ENCODE data around the gene CAND2.

The CAND2 gene

DNA sequence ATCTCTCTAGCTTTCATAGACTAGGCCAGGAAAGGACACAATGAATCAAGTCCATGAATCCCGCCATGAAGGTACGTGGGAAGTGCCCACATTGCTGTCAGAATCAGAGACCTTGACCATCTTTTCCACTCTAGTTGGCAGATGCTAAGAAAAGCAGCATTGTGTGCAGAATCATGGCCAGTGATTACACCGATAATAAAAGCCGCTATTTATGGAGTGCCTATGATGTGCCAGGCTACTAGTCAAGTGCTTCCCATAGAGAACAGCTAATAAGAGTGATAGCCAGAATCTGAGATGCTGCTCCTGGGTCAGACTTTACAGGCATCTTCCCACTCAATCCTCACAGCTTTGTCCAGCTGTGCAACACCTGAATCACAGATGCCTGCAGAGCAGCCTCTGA is 58.1 kb downstream of the CAND2 start:
- no peak overlapping the region for H2AFZ ChIP-seq (ENCODE audit: low read length)
- H3F3A ChIP-seq (ENCODE audit: insufficient read depth, low read length), result no peaks in the 10 kb centered on the region
- H3K36me3 ChIP-seq (ENCODE audit: insufficient read depth, low read length), result no peaks in the 10 kb centered on the region
- H3K9ac ChIP-seq (ENCODE audit: low read length), result no peak overlapping the region
- H3K9me3 ChIP-seq (ENCODE audit: low read length), result no peaks in the 10 kb centered on the region
- no peaks in the 10 kb centered on the region for H3K79me2 ChIP-seq (ENCODE audit: insufficient read depth, low read length)
- H3K4me2 ChIP-seq (ENCODE audit: low read length), result no peak overlapping the region
- no peak overlapping the region for H3K4me3 ChIP-seq (ENCODE audit: low read depth, low read length, poor library complexity, severe bottlenecking)
- H3K9me2 ChIP-seq (ENCODE audit: low read depth, low read length), result no peaks in the 10 kb centered on the region
- TF ChIP-seq, protein P1, sequence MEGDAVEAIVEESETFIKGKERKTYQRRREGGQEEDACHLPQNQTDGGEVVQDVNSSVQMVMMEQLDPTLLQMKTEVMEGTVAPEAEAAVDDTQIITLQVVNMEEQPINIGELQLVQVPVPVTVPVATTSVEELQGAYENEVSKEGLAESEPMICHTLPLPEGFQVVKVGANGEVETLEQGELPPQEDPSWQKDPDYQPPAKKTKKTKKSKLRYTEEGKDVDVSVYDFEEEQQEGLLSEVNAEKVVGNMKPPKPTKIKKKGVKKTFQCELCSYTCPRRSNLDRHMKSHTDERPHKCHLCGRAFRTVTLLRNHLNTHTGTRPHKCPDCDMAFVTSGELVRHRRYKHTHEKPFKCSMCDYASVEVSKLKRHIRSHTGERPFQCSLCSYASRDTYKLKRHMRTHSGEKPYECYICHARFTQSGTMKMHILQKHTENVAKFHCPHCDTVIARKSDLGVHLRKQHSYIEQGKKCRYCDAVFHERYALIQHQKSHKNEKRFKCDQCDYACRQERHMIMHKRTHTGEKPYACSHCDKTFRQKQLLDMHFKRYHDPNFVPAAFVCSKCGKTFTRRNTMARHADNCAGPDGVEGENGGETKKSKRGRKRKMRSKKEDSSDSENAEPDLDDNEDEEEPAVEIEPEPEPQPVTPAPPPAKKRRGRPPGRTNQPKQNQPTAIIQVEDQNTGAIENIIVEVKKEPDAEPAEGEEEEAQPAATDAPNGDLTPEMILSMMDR (IDR thresholded peaks at IDR 0.05; ENCODE audit: low read length), result no peak
- no peak for TF ChIP-seq EZH2 (IDR thresholded peaks at IDR 0.05; ENCODE audit: borderline replicate concordance, low read length)
- H3K27ac ChIP-seq (ENCODE audit: low read depth, low read length, poor library complexity, severe bottlenecking), result no peak overlapping the region
- peaks cover 4% of the 10 kb centered on the region; the same call in 1 of the 2 replicates for H3K27me3 ChIP-seq (ENCODE audit: insufficient read depth, low read length)
- H4K20me1 ChIP-seq (ENCODE audit: insufficient read depth, low read length), result no peaks in the 10 kb centered on the region
- no peaks in the 10 kb centered on the region for H3K4me1 ChIP-seq (ENCODE audit: insufficient read depth, low read length, severe bottlenecking)

DNA sequence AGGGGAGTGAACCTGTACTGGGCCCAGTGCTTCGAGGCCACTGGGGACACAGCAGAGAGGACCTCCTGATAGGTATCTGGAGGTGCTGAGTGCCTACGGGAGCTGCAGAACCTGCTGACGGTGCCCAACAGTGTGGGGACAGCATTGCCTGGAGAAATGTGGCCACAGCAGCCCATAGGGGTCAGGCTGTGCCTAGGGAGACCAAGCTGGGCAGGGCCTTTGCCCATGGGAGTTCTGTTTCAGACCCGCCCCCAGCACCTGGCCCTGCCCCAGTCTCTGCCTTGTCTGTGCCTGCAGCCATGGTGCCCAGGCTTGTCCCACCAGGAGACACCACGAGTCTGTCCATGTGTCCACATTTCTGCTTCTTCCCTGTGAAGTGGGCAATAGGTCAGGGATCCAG is 60.1 kb downstream of the CAND2 start:
- Histone ChIP-seq H3K9ac (ENCODE audit: low read length) (no peak overlapping the region), H4K20me1 (ENCODE audit: insufficient read depth, low read length) (no peaks in the 10 kb centered on the region), H3K9me2 (ENCODE audit: low read depth, low read length) (no peaks in the 10 kb centered on the region), H3K4me2 (ENCODE audit: low read length) (no peak overlapping the region), H3F3A (ENCODE audit: insufficient read depth, low read length) (no peaks in the 10 kb centered on the region), H3K36me3 (ENCODE audit: insufficient read depth, low read length) (no peaks in the 10 kb centered on the region), H3K9me3 (ENCODE audit: low read length) (no peaks in the 10 kb centered on the region), H2AFZ (ENCODE audit: low read length) (no peak overlapping the region), H3K4me3 (ENCODE audit: low read depth, low read length, poor library complexity, severe bottlenecking) (no peak overlapping the region), H3K27me3 (ENCODE audit: insufficient read depth, low read length) (peaks cover 4% of the 10 kb centered on the region; the same call in 1 of the 2 replicates), H3K4me1 (ENCODE audit: insufficient read depth, low read length, severe bottlenecking) (no peaks in the 10 kb centered on the region), H3K27ac (ENCODE audit: low read depth, low read length, poor library complexity, severe bottlenecking) (no peak overlapping the region), H3K79me2 (ENCODE audit: insufficient read depth, low read length) (no peaks in the 10 kb centered on the region)
- TF ChIP-seq, protein P1 (IDR thresholded peaks at IDR 0.05; ENCODE audit: low read length), result no peak
- TF ChIP-seq EZH2 (IDR thresholded peaks at IDR 0.05; ENCODE audit: borderline replicate concordance, low read length), result no peak

DNA sequence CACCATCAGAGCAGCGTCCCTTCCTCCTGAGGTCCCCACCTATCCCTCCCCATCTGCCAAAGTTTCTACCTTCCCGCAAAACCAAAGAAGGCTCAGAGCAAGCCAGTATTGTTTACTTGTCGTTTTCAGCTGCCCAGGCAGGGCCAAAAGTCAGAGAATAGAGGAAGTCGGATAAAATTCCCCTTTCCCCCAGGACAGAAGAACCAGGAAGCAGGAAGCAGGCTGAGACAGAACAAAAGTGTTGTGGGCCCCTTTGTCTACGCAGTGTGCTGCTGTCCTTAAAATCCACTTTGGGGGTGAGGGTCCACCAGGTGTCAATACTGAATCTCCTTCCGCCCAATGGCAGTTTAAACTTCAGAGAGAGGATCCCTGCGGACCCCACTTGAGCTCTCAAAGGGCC is 63.4 kb downstream of the CAND2 start:
- no peak overlapping the region for H3K27ac ChIP-seq (ENCODE audit: low read depth, low read length, poor library complexity, severe bottlenecking)
- no peak for TF ChIP-seq EZH2 (IDR thresholded peaks at IDR 0.05; ENCODE audit: borderline replicate concordance, low read length)
- TF ChIP-seq, protein P1 (IDR thresholded peaks at IDR 0.05; ENCODE audit: low read length), result no peak
- H3K9ac ChIP-seq (ENCODE audit: low read length), result no peak overlapping the region
- H3K27me3 ChIP-seq (ENCODE audit: insufficient read depth, low read length), result peaks cover 9% of the 10 kb centered on the region; the same call in 1 of the 2 replicates
- H4K20me1 ChIP-seq (ENCODE audit: insufficient read depth, low read length), result no peaks in the 10 kb centered on the region
- H3K9me3 ChIP-seq (ENCODE audit: low read length), result no peaks in the 10 kb centered on the region
- no peak overlapping the region for H2AFZ ChIP-seq (ENCODE audit: low read length)
- H3F3A ChIP-seq (ENCODE audit: insufficient read depth, low read length), result no peaks in the 10 kb centered on the region
- no peaks in the 10 kb centered on the region for H3K4me1 ChIP-seq (ENCODE audit: insufficient read depth, low read length, severe bottlenecking)
- H3K9me2 ChIP-seq (ENCODE audit: low read depth, low read length), result no peaks in the 10 kb centered on the region
- no peak overlapping the region for H3K4me3 ChIP-seq (ENCODE audit: low read depth, low read length, poor library complexity, severe bottlenecking)
- H3K4me2 ChIP-seq (ENCODE audit: low read length), result no peak overlapping the region
- H3K36me3 ChIP-seq (ENCODE audit: insufficient read depth, low read length), result no peaks in the 10 kb centered on the region
- no peaks in the 10 kb centered on the region for H3K79me2 ChIP-seq (ENCODE audit: insufficient read depth, low read length)

Measured in OCI-LY1 (cell line).